Measurements from ENCODE around the gene ABI3BP. TPM values are rescaled to one million over a fixed set of nuclear protein-coding genes. Genes with fewer than 3 reads are reported as not detected.
A peak's percentile ranks its signal among the peaks of the same experiment; 100 is the strongest.

ABI3BP gene
- total and polyA plus RNA-seq, 4 donors = 21.9 to 87.5 (median 59.9) TPM

DNA sequence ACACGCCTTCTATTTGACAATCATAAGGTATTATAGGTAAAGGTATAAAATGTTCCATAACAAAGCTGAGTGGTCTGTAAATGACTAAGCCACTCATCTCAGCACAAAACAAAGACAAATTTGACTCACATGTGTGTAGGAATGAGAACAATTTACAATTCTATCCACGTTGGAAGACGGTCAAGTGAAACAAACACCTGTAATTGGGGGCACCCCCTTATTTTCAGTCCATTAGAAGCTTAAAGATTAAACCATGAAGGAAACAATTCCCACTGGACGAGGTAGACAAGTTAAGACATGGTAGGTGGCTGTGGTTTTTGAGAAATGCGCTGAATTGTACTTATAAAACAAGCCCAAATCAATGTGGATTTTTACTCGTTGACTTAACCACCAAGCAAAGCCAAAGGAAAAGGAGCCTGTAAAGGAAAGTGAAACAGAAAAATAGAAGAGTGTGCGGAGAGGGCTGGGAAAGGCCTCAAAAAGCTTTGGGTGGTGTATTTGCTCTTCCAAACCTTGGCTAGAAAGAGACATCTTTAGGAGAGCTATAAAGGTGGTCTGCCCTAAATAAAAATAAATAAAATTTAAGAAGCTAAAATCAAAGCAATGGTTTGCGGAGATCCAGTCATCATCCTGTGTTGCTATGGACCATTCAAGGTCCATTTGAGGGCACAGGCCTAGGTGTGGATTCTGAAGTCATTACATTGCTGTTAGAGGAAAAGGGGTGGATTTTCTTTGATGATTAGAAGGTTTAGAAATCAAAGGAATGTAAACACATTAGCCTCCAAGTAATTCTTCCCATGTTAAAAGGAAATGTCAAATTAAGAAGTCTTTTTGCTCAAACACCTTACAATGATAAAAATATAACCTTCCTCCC lies 148.9 kb downstream of the ABI3BP start:
- TF ChIP-seq, protein P1, sequence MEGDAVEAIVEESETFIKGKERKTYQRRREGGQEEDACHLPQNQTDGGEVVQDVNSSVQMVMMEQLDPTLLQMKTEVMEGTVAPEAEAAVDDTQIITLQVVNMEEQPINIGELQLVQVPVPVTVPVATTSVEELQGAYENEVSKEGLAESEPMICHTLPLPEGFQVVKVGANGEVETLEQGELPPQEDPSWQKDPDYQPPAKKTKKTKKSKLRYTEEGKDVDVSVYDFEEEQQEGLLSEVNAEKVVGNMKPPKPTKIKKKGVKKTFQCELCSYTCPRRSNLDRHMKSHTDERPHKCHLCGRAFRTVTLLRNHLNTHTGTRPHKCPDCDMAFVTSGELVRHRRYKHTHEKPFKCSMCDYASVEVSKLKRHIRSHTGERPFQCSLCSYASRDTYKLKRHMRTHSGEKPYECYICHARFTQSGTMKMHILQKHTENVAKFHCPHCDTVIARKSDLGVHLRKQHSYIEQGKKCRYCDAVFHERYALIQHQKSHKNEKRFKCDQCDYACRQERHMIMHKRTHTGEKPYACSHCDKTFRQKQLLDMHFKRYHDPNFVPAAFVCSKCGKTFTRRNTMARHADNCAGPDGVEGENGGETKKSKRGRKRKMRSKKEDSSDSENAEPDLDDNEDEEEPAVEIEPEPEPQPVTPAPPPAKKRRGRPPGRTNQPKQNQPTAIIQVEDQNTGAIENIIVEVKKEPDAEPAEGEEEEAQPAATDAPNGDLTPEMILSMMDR (IDR thresholded peaks at IDR 0.05; ENCODE audit: control extremely low read depth, extremely low read depth) = no peak
- Histone ChIP-seq H3K27ac (ENCODE audit: low read depth in 1 of 2, low read length in 1 of 2) (no peak overlapping the region), H3K9ac (ENCODE audit: insufficient read depth in 1 of 2, low read length in 2 of 2) (no peak overlapping the region), H3K4me3 (no peak overlapping the region), H3K4me1 (ENCODE audit: control insufficient read depth in 5 of 5, insufficient read depth in 5 of 5, low read length in 5 of 5) (no peaks in the 10 kb centered on the region), H3K9me3 (ENCODE audit: control insufficient read depth in 4 of 4, insufficient read depth in 3 of 4, low read length in 3 of 4) (no peaks in the 10 kb centered on the region), H3K27me3 (ENCODE audit: control insufficient read depth in 3 of 3, insufficient read depth in 3 of 3, low read length in 2 of 3) (no peaks in the 10 kb centered on the region), H3K36me3 (ENCODE audit: control insufficient read depth in 4 of 4, insufficient read depth in 4 of 4, low read length in 4 of 4) (peaks cover 0 to 4% (median 0%) of the 10 kb centered on the region in 4 donors)
- 69 to 73% methylated on average over 8 of the region's 8 CpGs for WGBS, 2 donors
- ATAC-seq (ENCODE audit: insufficient read depth, low FRiP score) (peak; percentile 74), DNase-seq (no peak)

DNA sequence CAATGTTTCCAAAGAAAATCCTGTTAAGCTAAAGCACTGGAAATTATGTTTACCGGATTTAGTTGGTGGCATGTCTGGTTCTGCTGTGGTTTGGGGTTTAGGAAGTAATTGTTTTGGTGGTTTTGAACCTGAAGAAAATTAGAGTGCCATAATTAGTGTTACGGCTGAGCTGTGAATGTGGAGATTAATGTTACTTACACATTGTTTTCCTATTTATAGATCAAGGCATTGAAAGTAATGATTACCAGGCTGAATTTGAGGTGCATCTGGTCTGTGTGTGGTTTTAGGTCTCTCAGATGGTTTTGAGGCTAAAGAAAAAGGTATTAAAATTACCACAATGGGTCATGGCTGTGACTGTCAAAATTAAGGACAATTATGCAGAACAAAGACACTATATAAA lies 155.1 kb downstream of the ABI3BP start:
- H3K9ac ChIP-seq (ENCODE audit: insufficient read depth in 1 of 2, low read length in 2 of 2) = no peak overlapping the region
- WGBS, 2 donors = 26 to 61% methylated on average over 2 of the region's 2 CpGs
- TF ChIP-seq, protein P1 (IDR thresholded peaks at IDR 0.05; ENCODE audit: control extremely low read depth, extremely low read depth) = no peak
- DNase-seq = no peak
- H3K9me3 ChIP-seq (ENCODE audit: control insufficient read depth in 4 of 4, insufficient read depth in 3 of 4, low read length in 3 of 4) = no peaks in the 10 kb centered on the region
- H3K36me3 ChIP-seq (ENCODE audit: control insufficient read depth in 4 of 4, insufficient read depth in 4 of 4, low read length in 4 of 4) = peaks cover 0 to 4% (median under 1%) of the 10 kb centered on the region in 4 donors
- no peak overlapping the region for H3K4me3 ChIP-seq
- ATAC-seq (ENCODE audit: insufficient read depth, low FRiP score) = no peak
- H3K27me3 ChIP-seq (ENCODE audit: control insufficient read depth in 3 of 3, insufficient read depth in 3 of 3, low read length in 2 of 3) = no peaks in the 10 kb centered on the region
- no peak overlapping the region for H3K27ac ChIP-seq (ENCODE audit: low read depth in 1 of 2, low read length in 1 of 2)
- no peaks in the 10 kb centered on the region for H3K4me1 ChIP-seq (ENCODE audit: control insufficient read depth in 5 of 5, insufficient read depth in 5 of 5, low read length in 5 of 5)

DNA sequence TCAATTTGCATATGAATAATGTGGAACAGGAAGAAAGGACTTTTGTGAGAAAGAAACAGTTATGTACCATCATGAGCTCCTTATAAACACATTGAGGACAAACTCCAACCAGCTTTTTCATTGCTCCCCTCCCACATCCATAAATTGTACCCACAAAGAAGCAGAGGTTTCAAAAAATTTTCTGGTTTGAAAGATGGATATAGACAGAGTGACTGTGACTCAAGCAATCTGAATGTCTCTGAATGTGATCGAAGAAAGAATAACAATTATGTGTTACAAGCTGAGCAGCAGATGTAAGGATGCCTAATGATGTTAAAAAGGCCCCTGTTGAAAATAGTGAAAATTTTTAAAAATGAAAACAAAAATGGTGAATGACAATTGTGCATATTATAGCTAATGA lies 156.6 kb downstream of the ABI3BP start:
- no peaks in the 10 kb centered on the region for H3K9me3 ChIP-seq (ENCODE audit: control insufficient read depth in 4 of 4, insufficient read depth in 3 of 4, low read length in 3 of 4)
- H3K4me3 ChIP-seq = no peak overlapping the region
- DNase-seq = no peak
- no peak for ATAC-seq (ENCODE audit: insufficient read depth, low FRiP score)
- no peak overlapping the region for H3K9ac ChIP-seq (ENCODE audit: insufficient read depth in 1 of 2, low read length in 2 of 2)
- TF ChIP-seq, protein P1 (IDR thresholded peaks at IDR 0.05; ENCODE audit: control extremely low read depth, extremely low read depth) = no peak
- WGBS, 2 donors = 83 to 89% methylated on average over 1 of the region's 1 CpG
- peaks cover 0 to 4% (median under 1%) of the 10 kb centered on the region in 4 donors for H3K36me3 ChIP-seq (ENCODE audit: control insufficient read depth in 4 of 4, insufficient read depth in 4 of 4, low read length in 4 of 4)
- H3K27me3 ChIP-seq (ENCODE audit: control insufficient read depth in 3 of 3, insufficient read depth in 3 of 3, low read length in 2 of 3) = no peaks in the 10 kb centered on the region
- H3K27ac ChIP-seq (ENCODE audit: low read depth in 1 of 2, low read length in 1 of 2) = no peak overlapping the region
- H3K4me1 ChIP-seq (ENCODE audit: control insufficient read depth in 5 of 5, insufficient read depth in 5 of 5, low read length in 5 of 5) = no peaks in the 10 kb centered on the region
